GM21825 (cell line): ENCODE results near the gene HSD17B7.

Experiments used
- ATAC-seq: cut with Tn5 transposase; IDR thresholded peaks from one replicate; pipeline ENCODE4 v1.9.1; 2021; ENCODE audit warnings: mild to moderate bottlenecking, moderate library complexity; ENCODE audit not compliant: unreplicated experiment

HSD17B7 gene

GRCh38 chr1:162855461-162856150, 65.1 kb downstream of the HSD17B7 start:
- no peak for ATAC-seq

GRCh38 chr1:162856260-162856659, 65.8 kb downstream of the HSD17B7 start:
- no peak for ATAC-seq

DNA sequence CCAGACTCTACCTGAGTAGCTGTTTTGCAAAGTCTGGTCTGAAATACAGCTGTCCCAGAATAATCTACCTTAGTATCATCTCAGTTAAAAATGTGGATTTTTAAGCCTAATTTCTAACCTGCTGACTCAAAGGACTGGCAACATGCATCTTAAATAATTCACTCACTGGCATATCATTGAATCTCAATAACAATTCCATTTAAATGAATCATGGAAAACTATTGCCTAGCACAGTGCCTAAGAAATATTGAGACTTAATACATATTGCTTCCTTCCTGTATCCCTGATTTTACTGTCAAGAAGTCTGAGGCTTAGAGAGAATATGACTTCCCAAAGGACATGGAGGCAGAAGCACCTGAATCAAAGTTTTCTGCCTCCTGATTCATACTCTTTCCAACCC, 67.3 kb downstream of the HSD17B7 start:
- no peak for ATAC-seq

DNA sequence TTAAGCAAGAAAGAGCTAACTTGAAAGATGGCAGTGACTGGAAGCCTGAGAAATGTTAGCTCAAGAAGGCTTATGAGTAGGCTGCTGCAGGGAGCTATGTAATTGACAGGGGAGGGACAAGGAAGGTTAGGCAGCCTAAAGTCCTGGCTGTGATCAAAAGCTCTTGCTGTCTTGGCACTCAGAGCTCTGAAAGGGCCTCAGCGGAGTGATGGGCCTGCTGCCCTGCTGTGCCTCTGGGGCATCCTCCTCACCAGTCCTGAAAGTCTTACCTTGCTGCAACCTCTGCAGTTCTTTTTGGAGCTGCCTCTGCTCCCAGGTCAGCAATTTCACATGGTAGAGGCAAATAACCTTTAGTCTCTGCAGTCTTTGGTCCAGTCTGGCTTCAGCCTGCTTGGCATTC, 68.7 kb downstream of the HSD17B7 start:
- ATAC-seq, result no peak

- no peak for ATAC-seq
Observed at GRCh38 chr1:162861101-162861500, 70.6 kb downstream of the HSD17B7 start, which contains the start of gene CCDC190. Gene CCDC190 (minus strand): TSS chr1:162861175. CDS start chr1:162859646, 1,529 bp downstream.

- ATAC-seq, result no peak
Observed at GRCh38 chr1:162861625-162862024, 71.1 kb downstream of the HSD17B7 start.
